ENCODE results near the gene PDCD2.

- TF ChIP-seq CTCF (IDR thresholded peaks at IDR 0.05) (no peak), POLR2A (IDR thresholded peaks at IDR 0.05) (no peak)
These were observed 5.5 kb downstream of the PDCD2 start for GRCh38 chr6:170578909-170579308.
